Gastroesophageal sphincter (tissue), 3 donors: ENCODE measurements around the gene REN.

ENCODE experiments used
- POLR2AphosphoS5 ChIP-seq: sonication (generic); formaldehyde crosslinking; IDR thresholded peaks from one replicate; pipeline ENCODE4 v1.6.1; 2017; ENCODE audit warnings: antibody characterized with exemption
- TF ChIP-seq, protein P1 (sequence below), 4 experiments: fragments of 200-600 bp in 2 of 4; fragments of 450-650 bp in 2 of 4; sonication (generic) in 1 of 4; IDR thresholded peaks; one replicate each; pipeline ENCODE4 v1.5.1; 2017 to 2019; ENCODE audit warnings: antibody characterized with exemption in 4 of 4, mild to moderate bottlenecking in 2 of 4, moderate library complexity in 2 of 4

DNA sequence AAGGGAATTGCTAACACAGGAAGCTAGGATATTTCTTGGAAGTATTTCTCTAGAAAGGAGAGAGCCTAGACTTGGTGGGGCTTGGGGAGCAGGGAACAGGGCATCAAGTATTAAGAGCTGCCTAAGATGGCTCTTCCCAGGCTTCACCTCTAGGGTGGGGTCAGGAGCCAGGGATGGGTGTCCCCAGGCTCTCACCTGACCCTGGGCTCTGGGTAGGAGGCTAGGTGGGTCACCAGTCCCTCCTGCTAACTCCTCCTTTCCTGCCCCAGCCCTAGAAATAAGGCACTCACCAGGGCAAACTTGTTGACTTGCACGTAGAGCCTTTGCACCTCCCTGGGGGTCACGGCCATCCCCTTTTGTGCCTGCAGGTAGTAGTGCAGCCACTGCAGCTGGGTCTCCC lies 29.3 kb downstream of the REN start:
- TF ChIP-seq, protein P1, sequence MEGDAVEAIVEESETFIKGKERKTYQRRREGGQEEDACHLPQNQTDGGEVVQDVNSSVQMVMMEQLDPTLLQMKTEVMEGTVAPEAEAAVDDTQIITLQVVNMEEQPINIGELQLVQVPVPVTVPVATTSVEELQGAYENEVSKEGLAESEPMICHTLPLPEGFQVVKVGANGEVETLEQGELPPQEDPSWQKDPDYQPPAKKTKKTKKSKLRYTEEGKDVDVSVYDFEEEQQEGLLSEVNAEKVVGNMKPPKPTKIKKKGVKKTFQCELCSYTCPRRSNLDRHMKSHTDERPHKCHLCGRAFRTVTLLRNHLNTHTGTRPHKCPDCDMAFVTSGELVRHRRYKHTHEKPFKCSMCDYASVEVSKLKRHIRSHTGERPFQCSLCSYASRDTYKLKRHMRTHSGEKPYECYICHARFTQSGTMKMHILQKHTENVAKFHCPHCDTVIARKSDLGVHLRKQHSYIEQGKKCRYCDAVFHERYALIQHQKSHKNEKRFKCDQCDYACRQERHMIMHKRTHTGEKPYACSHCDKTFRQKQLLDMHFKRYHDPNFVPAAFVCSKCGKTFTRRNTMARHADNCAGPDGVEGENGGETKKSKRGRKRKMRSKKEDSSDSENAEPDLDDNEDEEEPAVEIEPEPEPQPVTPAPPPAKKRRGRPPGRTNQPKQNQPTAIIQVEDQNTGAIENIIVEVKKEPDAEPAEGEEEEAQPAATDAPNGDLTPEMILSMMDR (IDR thresholded peaks at IDR 0.05): no peak
- no peak for TF ChIP-seq POLR2AphosphoS5
